Heart left ventricle (tissue), 16 donors: Measurements from ENCODE around the gene KRT33A. TPM values are rescaled to one million over a fixed set of nuclear protein-coding genes. Genes with fewer than 3 reads are reported as not detected.

ENCODE experiments used
- ATAC-seq, 4 donors: fragments of 200-7000 bp; cut with Tn5 transposase; one replicate each; pipeline ENCODE4 v1.9.1; 2020 to 2022; ENCODE audit warnings: moderate library complexity in 4 of 4, mild to moderate bottlenecking in 3 of 4, moderate number of reproducible peaks in 1 of 4
- DNase-seq, 5 donors: peaks; one replicate each; pipeline ENCODE4 v3.0.0-alpha.2; 2020
- H3K27ac ChIP-seq, 12 donors: fragments of 200-600 bp; sonication (generic) in 4 of 12; one replicate each; pipeline versions ENCODE4 v1.5.0 to v1.8.0; 2016 to 2022; ENCODE audit warnings: mild to moderate bottlenecking in 2 of 12
- H3K27me3 ChIP-seq, 9 donors: fragments of 200-600 bp; sonication (generic) in 2 of 9; one replicate each; pipeline versions ENCODE4 v1.5.1 to v1.8.0; 2016 to 2022; ENCODE audit warnings: mild to moderate bottlenecking in 3 of 9
- H3K36me3 ChIP-seq, 9 donors: fragments of 200-600 bp; sonication (generic) in 2 of 9; one replicate each; pipeline versions ENCODE4 v1.5.0 to v1.8.0; 2018 to 2022; ENCODE audit warnings: mild to moderate bottlenecking in 2 of 9
- H3K4me1 ChIP-seq, 12 donors: fragments of 200-600 bp; sonication (generic) in 4 of 12; one replicate each; pipeline versions ENCODE4 v1.5.0 to v1.8.0; 2016 to 2022; ENCODE audit warnings: mild to moderate bottlenecking in 3 of 12
- H3K4me3 ChIP-seq, 12 donors: fragments of 200-600 bp; sonication (generic) in 4 of 12; one replicate each; pipeline versions ENCODE4 v1.5.0 to v1.8.0; 2017 to 2022; ENCODE audit warnings: mild to moderate bottlenecking in 9 of 12, moderate library complexity in 4 of 12
- H3K9me3 ChIP-seq, 12 donors: fragments of 200-600 bp; sonication (generic) in 4 of 12; one replicate each; pipeline versions ENCODE4 v1.5.0 to v1.8.0; 2016 to 2022; ENCODE audit warnings: mild to moderate bottlenecking in 1 of 12
- POLR2A ChIP-seq, 2 donors: fragments of 450-650 bp; IDR thresholded peaks; one replicate each; pipeline ENCODE4 v1.6.1; 2017; ENCODE audit warnings: antibody characterized with exemption in 2 of 2, mild to moderate bottlenecking in 2 of 2, moderate library complexity in 2 of 2
- WGBS, 4 donors: extraction: QIAGEN DNeasy Blood & Tissue Kit in 2 of 4; methylation state at CpG; one replicate each; pipeline versions ENCODE4 v1.1.5 to v1.1.7; 2013 to 2018; 5-methylcytosine and 5-hydroxymethylcytosine counted together
- intact Hi-C, 10 donors: fragments of 100-400 bp; cut with DNase I; formaldehyde crosslinking; loops; one replicate each; pipeline versions ENCODE4 v1.11.1 to v1.14.2; 2022
- polyA plus RNA-seq, 2 donors: library from polyadenylated mRNA; stranded (reverse); fragments of 200-250 nt; gene quantifications; one replicate each; pipeline ENCODE4 v1.2.3, GENCODE V29; 2013
- total RNA-seq, 9 donors: library from RNA; depleted of rRNA in 2 of 9; stranded (reverse); fragments of >200 nt in 2 of 9; fragmentation: NEBNext Ultra II Directional in 3 of 9; extraction: Animal tissue kit (Norgen Biotek cat#: 25700) in 3 of 9; gene quantifications; one replicate each; pipeline versions ENCODE4 v1.1.0 to v1.2.4, GENCODE V29; 2016 to 2023
- TF ChIP-seq, protein P1 (sequence below), 12 donors: fragments of 200-600 bp; sonication (generic) in 4 of 12; IDR thresholded peaks; one replicate each; pipeline versions ENCODE4 v1.5.0 to v1.8.0; 2018 to 2022; ENCODE audit warnings: antibody characterized with exemption in 12 of 12, mild to moderate bottlenecking in 5 of 12
- donor health status: ischemic (EF 13 %, LVEDD 7.1; RV severe dilation, severe dysfunction).
- donor health status: healthy with polysubstance abuse.
- donor health status: DM: no; HTN: yes; CAD: no.
- donor health status: DM: no; HTN: no; CAD: no.
- donor health status: ischemic (EF 25% LVEDD 6.9; RV normal size, moderate dysfunction).
- donor health status: ischemic (EF 25% LVEDD 5.7; RV mildly dilated, moderate dysfunction).
- donor health status: healthy.
- donor health status: DM: yes; HTN: yes; CAD: no.
- donor health status: ischemic (EF 35%, LVEDD 5.7; RV mildly dilated, moderate dysfunction).
- donor health status: nonischemic (EF 11% LVEDD 7.7; RV severe dilation, severe dysfunction).
- donor health status: DM: yes; HTN: yes; CAD: no.
- donor health status: PGD.
- donor health status: ischemic (EF 29% LVEDD 5.4; RV normal size, mild dysfunction).
- donor health status: nonischemic (EF 23%, LVEDD 6.1; RV moderate dilation, normal function).

KRT33A gene
- total and polyA plus RNA-seq, 11 donors = not detected

DNA sequence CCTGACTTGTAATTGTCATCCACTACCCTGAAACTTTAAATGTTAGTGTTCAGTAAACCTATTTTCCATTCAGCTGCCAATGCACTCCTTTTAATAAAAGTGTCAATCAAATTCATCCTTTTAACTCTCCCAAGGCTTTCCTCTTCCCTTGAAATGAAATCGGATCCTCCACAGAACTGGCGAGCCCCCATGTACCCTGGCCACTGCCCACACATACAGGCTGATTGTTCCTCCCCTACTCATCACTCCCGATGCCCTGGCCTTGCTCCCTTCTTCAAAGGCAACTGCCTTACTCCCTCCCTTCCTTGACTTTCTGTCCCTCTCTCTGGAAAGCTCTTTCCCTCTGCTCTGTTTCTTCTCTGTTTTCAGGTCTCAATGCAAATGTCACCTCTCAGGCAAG lies 7.6 kb downstream of the KRT33A start:
- DNase-seq = no peak
- WGBS, 4 donors = 72 to 79% (median 76%) methylated on average over 3 of the region's 3 CpGs
- TF ChIP-seq, protein P1, sequence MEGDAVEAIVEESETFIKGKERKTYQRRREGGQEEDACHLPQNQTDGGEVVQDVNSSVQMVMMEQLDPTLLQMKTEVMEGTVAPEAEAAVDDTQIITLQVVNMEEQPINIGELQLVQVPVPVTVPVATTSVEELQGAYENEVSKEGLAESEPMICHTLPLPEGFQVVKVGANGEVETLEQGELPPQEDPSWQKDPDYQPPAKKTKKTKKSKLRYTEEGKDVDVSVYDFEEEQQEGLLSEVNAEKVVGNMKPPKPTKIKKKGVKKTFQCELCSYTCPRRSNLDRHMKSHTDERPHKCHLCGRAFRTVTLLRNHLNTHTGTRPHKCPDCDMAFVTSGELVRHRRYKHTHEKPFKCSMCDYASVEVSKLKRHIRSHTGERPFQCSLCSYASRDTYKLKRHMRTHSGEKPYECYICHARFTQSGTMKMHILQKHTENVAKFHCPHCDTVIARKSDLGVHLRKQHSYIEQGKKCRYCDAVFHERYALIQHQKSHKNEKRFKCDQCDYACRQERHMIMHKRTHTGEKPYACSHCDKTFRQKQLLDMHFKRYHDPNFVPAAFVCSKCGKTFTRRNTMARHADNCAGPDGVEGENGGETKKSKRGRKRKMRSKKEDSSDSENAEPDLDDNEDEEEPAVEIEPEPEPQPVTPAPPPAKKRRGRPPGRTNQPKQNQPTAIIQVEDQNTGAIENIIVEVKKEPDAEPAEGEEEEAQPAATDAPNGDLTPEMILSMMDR (IDR thresholded peaks at IDR 0.05) = no peak
- TF ChIP-seq POLR2A (IDR thresholded peaks at IDR 0.05) = no peak
- no peak for ATAC-seq
- no peak overlapping the region for H3K4me3 ChIP-seq
- no peaks in the 10 kb centered on the region for H3K36me3 ChIP-seq
- intact Hi-C loops = no loop called here
- no peak overlapping the region for H3K27ac ChIP-seq
- no peaks in the 10 kb centered on the region for H3K27me3 ChIP-seq
- H3K4me1 ChIP-seq = peaks cover 0 to 25% (median 0%) of the 10 kb centered on the region in 12 donors
- H3K9me3 ChIP-seq = peaks cover 0 to 10% (median 0%) of the 10 kb centered on the region in 12 donors

DNA sequence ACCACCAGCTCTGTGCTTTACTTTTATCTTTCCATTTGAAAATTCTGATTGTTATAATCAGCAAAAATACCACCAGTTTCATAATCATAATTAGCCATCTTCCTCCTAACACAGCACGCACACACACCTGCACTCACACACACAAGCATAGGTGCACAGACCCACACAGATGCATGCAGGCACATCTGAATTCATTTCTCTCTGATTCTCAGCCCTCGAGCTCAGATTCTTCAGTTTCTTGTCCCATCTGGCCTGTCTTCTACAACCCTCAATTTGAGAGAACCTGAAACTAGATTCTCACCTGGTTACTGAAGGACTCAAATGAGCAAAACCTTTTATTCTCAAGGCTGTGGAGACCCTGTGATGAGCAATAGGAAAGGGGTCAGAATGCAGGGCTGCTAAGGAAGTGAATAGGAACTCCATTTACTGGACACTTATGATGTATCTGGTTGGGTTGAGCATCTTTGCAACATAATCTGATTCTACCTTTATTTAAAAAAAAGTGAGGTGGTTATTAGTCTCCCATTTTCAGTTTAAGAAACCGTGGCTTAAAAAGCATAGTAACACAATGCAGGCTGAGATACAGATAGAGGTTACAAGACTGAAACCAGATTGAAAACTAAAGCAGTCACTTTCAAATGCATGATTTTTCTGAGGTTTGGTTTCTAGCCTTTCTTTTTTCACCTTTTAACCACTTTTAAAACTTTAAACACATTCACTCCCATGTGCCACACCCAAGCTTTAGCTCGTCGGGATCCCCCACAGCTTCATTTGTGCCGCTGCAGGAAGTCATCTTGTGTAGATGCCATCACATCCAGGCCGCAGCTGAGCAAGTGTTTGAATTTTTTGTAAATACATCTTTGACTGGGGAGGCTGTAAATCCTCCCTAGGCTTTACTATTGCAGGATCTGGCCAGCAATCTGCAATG lies 9.4 kb downstream of the KRT33A start:
- ATAC-seq = no peak

DNA sequence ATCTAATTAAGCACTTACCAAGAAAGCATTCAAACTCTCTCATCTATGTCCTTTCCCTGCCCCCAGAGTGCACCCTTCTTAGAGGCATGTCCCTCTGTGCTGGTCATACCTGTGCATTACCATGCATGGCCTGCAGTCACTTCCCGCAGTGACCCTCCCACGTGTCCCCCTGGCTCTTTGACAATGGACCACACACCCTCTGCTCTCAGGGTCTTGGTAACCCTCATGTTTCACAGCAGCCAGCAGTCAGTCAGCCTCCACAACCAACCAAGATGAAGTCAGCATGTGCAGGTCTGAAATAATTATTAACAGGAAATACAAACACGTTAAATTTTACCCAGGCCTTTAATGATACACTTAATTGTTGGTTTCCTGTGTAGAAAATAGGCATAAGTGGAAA lies 10.1 kb downstream of the KRT33A start:
- intact Hi-C loops = no loop called here
- no peak overlapping the region for H3K4me3 ChIP-seq
- peaks cover 0 to under 1% (median 0%) of the 10 kb centered on the region in 9 donors for H3K27me3 ChIP-seq
- WGBS, 4 donors = 42 to 53% (median 51%) methylated on average over 3 of the region's 3 CpGs
- no peak for ATAC-seq
- peaks cover 0 to 10% (median 0%) of the 10 kb centered on the region in 12 donors for H3K9me3 ChIP-seq
- no peaks in the 10 kb centered on the region for H3K36me3 ChIP-seq
- TF ChIP-seq, protein P1 (IDR thresholded peaks at IDR 0.05) = no peak
- no peak for TF ChIP-seq POLR2A (IDR thresholded peaks at IDR 0.05)
- peaks cover 0 to 25% (median 0%) of the 10 kb centered on the region in 12 donors for H3K4me1 ChIP-seq
- no peak for DNase-seq
- peak overlapping the region in 1 of 12 donors; percentile 67 for H3K27ac ChIP-seq

More for the DNA sequence above, 9.4 kb downstream of the KRT33A start:
- Histone ChIP-seq H3K4me3 (no peak overlapping the region), H3K4me1 (peaks cover 0 to 25% (median 0%) of the 10 kb centered on the region in 12 donors), H3K27me3 (no peaks in the 10 kb centered on the region), H3K27ac (peak overlapping the region in 1 of 12 donors; percentile 67), H3K36me3 (no peaks in the 10 kb centered on the region), H3K9me3 (peaks cover 0 to 10% (median 0%) of the 10 kb centered on the region in 12 donors)
- 74 to 79% (median 76%) methylated on average over 7 of the region's 7 CpGs for WGBS, 4 donors
- intact Hi-C loops = no loop called here
- DNase-seq = no peak
- TF ChIP-seq, protein P1 (IDR thresholded peaks at IDR 0.05) = no peak
- no peak for TF ChIP-seq POLR2A (IDR thresholded peaks at IDR 0.05)

DNA sequence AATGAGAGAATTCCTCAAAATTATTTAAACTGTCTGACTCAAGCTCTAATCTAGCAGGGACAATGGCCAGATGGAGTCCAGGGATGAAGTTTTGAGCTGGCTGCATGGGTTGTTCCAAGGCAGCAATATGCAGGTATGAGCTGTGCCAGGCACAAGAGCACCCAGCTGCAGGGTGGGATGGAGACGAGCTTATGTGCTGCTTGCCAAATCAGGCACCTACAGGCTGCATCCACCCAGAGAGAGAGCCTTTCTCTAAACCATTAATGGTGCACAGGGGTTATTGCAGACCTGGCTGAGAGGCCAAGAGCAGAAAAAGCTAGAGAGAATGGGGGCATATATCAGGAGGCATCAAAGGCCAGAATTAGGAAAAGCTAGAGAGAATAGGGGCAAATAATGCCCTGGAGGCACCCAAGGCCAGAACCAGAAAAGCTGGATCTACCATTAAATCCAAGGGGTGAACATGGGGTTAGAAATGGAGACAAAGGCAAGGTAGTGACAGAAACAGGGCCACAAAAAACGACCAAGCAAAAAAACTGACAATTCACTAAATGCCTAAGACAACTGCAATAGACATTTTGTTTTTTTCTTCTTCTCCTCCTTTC lies 11.0 kb downstream of the KRT33A start:
- DNase-seq (no peak), ATAC-seq (no peak)
- no peak overlapping the region for H3K4me3 ChIP-seq
- TF ChIP-seq, protein P1 (IDR thresholded peaks at IDR 0.05) = no peak
- TF ChIP-seq POLR2A (IDR thresholded peaks at IDR 0.05) = no peak
- H3K36me3 ChIP-seq = no peaks in the 10 kb centered on the region
- peaks cover 0 to 5% (median 0%) of the 10 kb centered on the region in 9 donors for H3K27me3 ChIP-seq
- H3K9me3 ChIP-seq = peaks cover 0 to 10% (median 0%) of the 10 kb centered on the region in 12 donors
- peak overlapping the region in 1 of 12 donors; percentile 67 for H3K27ac ChIP-seq
- intact Hi-C loops = no loop called here
- peaks cover 0 to 25% (median 0%) of the 10 kb centered on the region in 12 donors for H3K4me1 ChIP-seq
- 48 to 59% (median 58%) methylated on average over 2 of the region's 2 CpGs for WGBS, 4 donors
